NT2/D1 (cell line): Measurements from ENCODE around the gene AHR.
"Not testable (repeated sequence)": the region's sequence is repeated elsewhere in the genome, so short reads cannot be mapped to it uniquely, and the experiment has no call there.

Experiments
- SUZ12 ChIP-seq: IDR thresholded peaks from 2 replicates; pipeline ENCODE4 v1.6.1; 2011; ENCODE audit not compliant: insufficient read length, insufficient read depth; ENCODE audit errors: extremely low read depth
- ZNF274 ChIP-seq: IDR thresholded peaks from 2 replicates; pipeline ENCODE4 v1.6.1; 2011; ENCODE audit warnings: mild to moderate bottlenecking, low read depth, low read length

DNA sequence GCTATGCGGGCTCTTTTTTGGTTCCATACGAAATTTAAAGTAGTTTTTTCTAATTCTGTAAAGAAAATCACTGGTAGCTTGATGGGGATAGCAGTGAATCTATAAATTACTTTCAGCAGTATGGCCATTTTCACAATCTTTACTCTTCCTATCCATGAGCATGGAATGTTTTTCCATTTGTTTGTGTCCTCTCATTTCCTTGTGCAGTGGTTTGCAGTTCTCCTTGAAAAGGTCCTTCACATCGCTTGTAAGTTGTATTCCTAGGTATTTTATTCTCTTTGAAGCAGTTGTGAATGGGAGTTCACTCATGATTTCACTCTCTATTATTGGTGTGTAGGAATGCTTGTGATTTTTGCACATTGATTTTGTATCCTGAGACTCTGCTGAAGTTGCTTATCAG lies 51.9 kb downstream of the AHR start:
- TF ChIP-seq SUZ12, ZNF274: not testable (repeated sequence)
